Caco-2 (cell line): ENCODE results near the gene SPR. TPM values are rescaled to one million over a fixed set of nuclear protein-coding genes. Genes with fewer than 3 reads are reported as not detected.

ENCODE experiments used
- BruUV-seq: library from RNA; stranded (reverse); fragments of 400-500 nt; replicated peaks from 2 replicates; lab custom pipeline; 2021; lab: Mats Ljungman, UMichigan
- CTCF ChIA-PET: fragments of 300-600 bp; sonication (Branson Sonifier 250); formaldehyde crosslinking; loops from one replicate; lab custom pipeline; 2022; ENCODE audit warnings: antibody characterized with exemption; lab: Charles Lee
- POLR2A ChIA-PET: fragments of 300-600 bp; sonication (Branson Sonifier 250); formaldehyde crosslinking; loops from one replicate; lab custom pipeline; 2022; ENCODE audit warnings: antibody characterized with exemption; lab: Charles Lee
- DNase-seq, 2 experiments: peaks; one replicate each; pipeline versions ENCODE4 v3.0.0 to v3.0.0-alpha.2; 2020 to 2022
- H3K27me3 ChIP-seq: replicated peaks from 2 replicates; pipeline ENCODE4 v1.6.0; 2011; ENCODE audit warnings: low read length; ENCODE audit not compliant: control insufficient read depth, insufficient read depth
- H3K36me3 ChIP-seq: 2 replicates; pipeline ENCODE4 v1.5.1; 2011; ENCODE audit warnings: low read length; ENCODE audit not compliant: control insufficient read depth, insufficient read depth
- H3K4me1 ChIP-seq: fragments of 250-450 bp; sonication (Bioruptor Pico); 2 replicates; pipeline ENCODE4 v1.5.1; 2020; ENCODE audit warnings: mild to moderate bottlenecking
- H3K4me3 ChIP-seq: 2 replicates; pipeline ENCODE4 v1.5.1; 2011; ENCODE audit warnings: low read depth, mild to moderate bottlenecking, control low read depth, low read length
- H3K9me3 ChIP-seq: fragments of 250-450 bp; sonication (Bioruptor Pico); 2 replicates; pipeline ENCODE4 v1.5.1; 2020; ENCODE audit warnings: mild to moderate bottlenecking, moderate library complexity
- H3K27ac Mint-ChIP-seq: one replicate; pipeline ENCODE4 v1.8.0; 2022; ENCODE audit warnings: mixed read lengths; ENCODE audit not compliant: unreplicated experiment
- H3K27me3 Mint-ChIP-seq: one replicate; pipeline ENCODE4 v1.8.0; 2022; ENCODE audit warnings: mixed read lengths; ENCODE audit not compliant: insufficient read depth, unreplicated experiment
- H3K36me3 Mint-ChIP-seq: one replicate; pipeline ENCODE4 v1.8.0; 2022; ENCODE audit warnings: mild to moderate bottlenecking, mixed read lengths; ENCODE audit not compliant: insufficient read depth, unreplicated experiment
- H3K4me1 Mint-ChIP-seq: one replicate; pipeline ENCODE4 v1.8.0; 2022; ENCODE audit warnings: low read depth, mixed read lengths; ENCODE audit not compliant: unreplicated experiment
- H3K4me3 Mint-ChIP-seq: one replicate; pipeline ENCODE4 v1.8.0; 2022; ENCODE audit warnings: mild to moderate bottlenecking, moderate library complexity, mixed read lengths; ENCODE audit not compliant: unreplicated experiment
- H3K9me3 Mint-ChIP-seq: one replicate; pipeline ENCODE4 v1.8.0; 2022; ENCODE audit warnings: mixed read lengths; ENCODE audit not compliant: unreplicated experiment
- CTCF ChIP-seq, 2 experiments: fragments of 200-600 bp in 1 of 2; IDR thresholded peaks; 1 replicate in 1 of 2; 2 replicates in 1 of 2; pipeline versions ENCODE4 v1.5.1 to v1.8.0; 2011 to 2022; ENCODE audit warnings: antibody characterized with exemption in 1 of 2, control low read depth in 1 of 2, inconsistent platforms in 1 of 2, low read depth in 1 of 2, low read length in 1 of 2, mild to moderate bottlenecking in 1 of 2, moderate library complexity in 1 of 2; ENCODE audit not compliant: insufficient read depth in 1 of 2, severe bottlenecking in 1 of 2, unreplicated experiment in 1 of 2
- intact Hi-C: fragments of 100-400 bp; cut with micrococcal nuclease; formaldehyde crosslinking; loops from one replicate; pipeline ENCODE4 v1.10.0; 2022; ENCODE audit not compliant: unreplicated experiment
- total RNA-seq: library from RNA; stranded (reverse); gene quantifications from 2 replicates; pipeline ENCODE4 v1.2.3, GENCODE V29; 2022

Gene SPR
- total RNA-seq, 1 experiment from 2014 or later: 49.6 TPM

DNA sequence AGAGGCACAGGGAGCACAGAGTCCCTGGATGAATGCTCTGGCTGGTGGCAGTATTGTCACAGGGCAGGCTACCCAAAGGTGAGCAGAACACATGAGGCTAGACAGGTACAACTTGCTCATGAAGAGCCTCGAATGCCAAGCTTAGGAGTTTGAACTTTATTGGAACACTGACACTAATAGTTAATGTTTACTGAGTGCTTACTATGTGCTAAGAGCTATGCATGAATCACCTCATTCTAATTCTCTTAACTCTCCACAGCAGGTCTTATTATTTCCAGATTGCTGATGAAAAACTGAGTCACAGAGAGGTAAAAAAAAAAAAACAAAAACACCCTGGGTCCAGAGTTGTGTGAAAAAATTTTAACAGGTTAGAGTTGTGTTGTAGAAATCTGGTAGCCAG, 24.0 kb downstream of the SPR start:
- no peak overlapping the region for H3K4me3 Mint-ChIP-seq
- BruUV-seq: no TSS peak
- Histone ChIP-seq H3K9me3 (no peaks in the 10 kb centered on the region; the same call in 1 of the 2 replicates), H3K4me3 (no peak overlapping the region), H3K36me3 (no peaks in the 10 kb centered on the region), H3K27me3 (no peaks in the 10 kb centered on the region; the same call in 1 of the 2 replicates), H3K4me1 (0 out of 2 replicates have a peak, but pooled peaks cover 9% of the 10 kb centered on the region)
- ChIA-PET POLR2A (no interaction called here), CTCF (interaction anchor here (0.7 to 1.9 kb wide), 3 partner anchors 17 to 28 kb away, joined by 3 to 8 read pairs (median 4); no protein-coding TSS in a partner anchor)
- no peaks in the 10 kb centered on the region for H3K36me3 Mint-ChIP-seq
- H3K27me3 Mint-ChIP-seq: peaks cover 35% of the 10 kb centered on the region
- no peak overlapping the region for H3K27ac Mint-ChIP-seq
- intact Hi-C loops: no loop called here
- DNase-seq: no peak
- TF ChIP-seq CTCF (IDR thresholded peaks at IDR 0.05; ENCODE audit: insufficient read depth in 1 of 2, low read depth in 1 of 2, low read length in 1 of 2, severe bottlenecking in 1 of 2, unreplicated experiment in 1 of 2): no peak
- H3K4me1 Mint-ChIP-seq: no peaks in the 10 kb centered on the region
- peaks cover 5% of the 10 kb centered on the region for H3K9me3 Mint-ChIP-seq

DNA sequence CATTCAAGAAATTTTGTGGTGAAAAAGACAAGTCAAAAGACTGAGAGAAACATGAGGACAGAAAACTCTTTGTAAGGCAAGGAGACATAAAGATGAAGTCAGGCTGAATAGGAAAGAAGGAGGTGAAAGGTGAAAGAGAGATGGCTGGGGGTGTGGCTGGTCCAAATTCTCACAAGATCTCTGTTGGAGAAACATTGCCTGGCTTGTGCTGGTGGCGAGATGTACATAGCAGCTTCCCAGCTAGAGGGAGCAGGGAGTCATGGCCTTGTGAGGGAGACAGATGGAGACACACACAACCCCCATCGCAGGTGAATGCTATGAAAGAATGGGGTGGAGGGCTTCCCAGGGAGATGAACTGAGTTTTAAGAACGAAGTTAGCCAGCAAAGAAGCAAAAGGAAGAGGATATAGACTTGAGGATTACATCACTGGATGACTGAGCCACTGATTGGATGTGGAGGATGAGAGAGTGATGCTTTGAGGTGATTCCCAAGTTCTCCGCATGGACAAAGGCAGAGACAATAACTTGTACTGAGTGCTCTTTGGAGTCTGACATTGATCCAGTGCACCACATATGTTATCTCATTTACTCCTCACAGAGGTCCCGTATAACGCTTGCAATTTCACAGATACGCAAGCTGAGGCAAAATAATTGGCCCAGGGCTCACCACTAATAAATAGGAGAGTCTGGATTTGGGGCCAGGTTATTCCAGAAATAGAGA, 26.4 kb downstream of the SPR start:
- CTCF ChIA-PET: no interaction called here

DNA sequence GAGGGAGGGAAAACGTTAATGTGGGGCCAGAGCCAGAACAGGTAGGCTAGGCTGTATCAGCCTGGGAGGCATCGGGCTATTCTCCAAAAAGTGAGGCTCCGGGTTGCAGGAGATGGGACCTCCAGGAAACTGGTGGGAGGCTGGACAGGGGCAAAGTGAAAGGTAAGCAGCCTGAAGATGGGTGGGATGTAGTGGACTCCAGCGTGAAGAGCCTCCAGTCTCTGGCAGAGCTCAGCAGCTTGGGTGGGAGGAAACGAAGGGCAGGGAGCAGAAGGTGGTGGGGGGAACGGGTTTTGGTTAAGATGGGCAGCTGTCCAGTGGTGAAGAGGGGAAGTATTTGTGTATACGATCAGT, 27.0 kb downstream of the SPR start:
- CTCF ChIA-PET: no interaction called here

More for the DNA sequence above, 26.4 kb downstream of the SPR start:
- no TSS peak for BruUV-seq
- H3K36me3 Mint-ChIP-seq: no peaks in the 10 kb centered on the region
- H3K27me3 Mint-ChIP-seq: peaks cover 32% of the 10 kb centered on the region
- DNase-seq: peak in 1 of 2 experiments; percentile 52
- H3K4me3 ChIP-seq: no peak overlapping the region
- no peaks in the 10 kb centered on the region for H3K9me3 ChIP-seq
- intact Hi-C loops: no loop called here
- 0 out of 2 replicates have a peak, but pooled peaks cover 14% of the 10 kb centered on the region for H3K4me1 ChIP-seq
- no peaks in the 10 kb centered on the region for H3K9me3 Mint-ChIP-seq
- no peak overlapping the region for H3K27ac Mint-ChIP-seq
- H3K27me3 ChIP-seq: peaks cover 2% of the 10 kb centered on the region
- no peak overlapping the region for H3K4me3 Mint-ChIP-seq
- peak; percentile 31 to 54 for TF ChIP-seq CTCF (IDR thresholded peaks at IDR 0.05; ENCODE audit: insufficient read depth in 1 of 2, low read depth in 1 of 2, low read length in 1 of 2, severe bottlenecking in 1 of 2, unreplicated experiment in 1 of 2)
- no peaks in the 10 kb centered on the region for H3K4me1 Mint-ChIP-seq
- no peaks in the 10 kb centered on the region for H3K36me3 ChIP-seq
- POLR2A ChIA-PET: no interaction called here

More for the DNA sequence above, 27.0 kb downstream of the SPR start:
- Mint-ChIP-seq H3K9me3 (no peaks in the 10 kb centered on the region), H3K4me3 (peak overlapping the region; percentile 48), H3K36me3 (no peaks in the 10 kb centered on the region), H3K27me3 (peaks cover 35% of the 10 kb centered on the region), H3K4me1 (no peaks in the 10 kb centered on the region), H3K27ac (no peak overlapping the region)
- Histone ChIP-seq H3K27me3 (peaks cover 4% of the 10 kb centered on the region), H3K4me1 (0 out of 2 replicates have a peak, but pooled peaks cover 14% of the 10 kb centered on the region), H3K4me3 (no peak overlapping the region), H3K36me3 (no peaks in the 10 kb centered on the region), H3K9me3 (no peaks in the 10 kb centered on the region)
- no peak for DNase-seq
- no TSS peak for BruUV-seq
- intact Hi-C loops: no loop called here
- POLR2A ChIA-PET: no interaction called here
- TF ChIP-seq CTCF (IDR thresholded peaks at IDR 0.05; ENCODE audit: insufficient read depth in 1 of 2, low read depth in 1 of 2, low read length in 1 of 2, severe bottlenecking in 1 of 2, unreplicated experiment in 1 of 2): no peak
